Measurements from ENCODE around the gene BMS1. TPM values are rescaled to one million over a fixed set of nuclear protein-coding genes. Genes with fewer than 3 reads are reported as not detected.
A peak's percentile ranks its signal among the peaks of the same experiment; 100 is the strongest.

The BMS1 gene
- total RNA-seq, 1 donor from 2014 or later: 16.2 TPM

GRCh38 chr10:42744134-42744701 is 38.4 kb upstream of the BMS1 start:
- Mint-ChIP-seq H3K27ac (ENCODE audit: unreplicated experiment) (no peak overlapping the region), H3K36me3 (ENCODE audit: unreplicated experiment) (no peaks in the 10 kb centered on the region), H3K4me1 (ENCODE audit: unreplicated experiment) (no peaks in the 10 kb centered on the region), H3K4me3 (ENCODE audit: unreplicated experiment) (no peak overlapping the region), H3K9me3 (ENCODE audit: unreplicated experiment) (peaks cover 20% of the 10 kb centered on the region), H3K27me3 (ENCODE audit: unreplicated experiment) (peaks cover 4% of the 10 kb centered on the region)
- DNase-seq (ENCODE audit: extremely low spot score, unreplicated experiment): no peak
- no peak for TF ChIP-seq CTCF (IDR thresholded peaks at IDR 0.05)

GRCh38 chr10:42753126-42753506 is 29.5 kb upstream of the BMS1 start:
- Mint-ChIP-seq H3K36me3 (ENCODE audit: unreplicated experiment) (no peaks in the 10 kb centered on the region), H3K4me3 (ENCODE audit: unreplicated experiment) (peak overlapping the region; percentile 79), H3K9me3 (ENCODE audit: unreplicated experiment) (no peaks in the 10 kb centered on the region), H3K27me3 (ENCODE audit: unreplicated experiment) (peaks cover 42% of the 10 kb centered on the region), H3K4me1 (ENCODE audit: unreplicated experiment) (peaks cover 9% of the 10 kb centered on the region), H3K27ac (ENCODE audit: unreplicated experiment) (no peak overlapping the region)
- peak; percentile 90 for DNase-seq (ENCODE audit: extremely low spot score, unreplicated experiment)
- TF ChIP-seq CTCF (IDR thresholded peaks at IDR 0.05): peak; percentile 82

GRCh38 chr10:42753507-42754154 is 29.0 kb upstream of the BMS1 start:
- no peak overlapping the region for H3K27ac Mint-ChIP-seq (ENCODE audit: unreplicated experiment)
- peaks cover 42% of the 10 kb centered on the region for H3K27me3 Mint-ChIP-seq (ENCODE audit: unreplicated experiment)
- no peak for DNase-seq (ENCODE audit: extremely low spot score, unreplicated experiment)
- H3K4me3 Mint-ChIP-seq (ENCODE audit: unreplicated experiment): peak overlapping the region; percentile 79
- no peaks in the 10 kb centered on the region for H3K36me3 Mint-ChIP-seq (ENCODE audit: unreplicated experiment)
- TF ChIP-seq CTCF (IDR thresholded peaks at IDR 0.05): no peak
- H3K9me3 Mint-ChIP-seq (ENCODE audit: unreplicated experiment): no peaks in the 10 kb centered on the region
- H3K4me1 Mint-ChIP-seq (ENCODE audit: unreplicated experiment): peaks cover 9% of the 10 kb centered on the region

GRCh38 chr10:42754155-42755027 is 28.2 kb upstream of the BMS1 start:
- peak overlapping the region; percentile 79 for H3K4me3 Mint-ChIP-seq (ENCODE audit: unreplicated experiment)
- H3K27ac Mint-ChIP-seq (ENCODE audit: unreplicated experiment): no peak overlapping the region
- DNase-seq (ENCODE audit: extremely low spot score, unreplicated experiment): no peak
- peaks cover 9% of the 10 kb centered on the region for H3K4me1 Mint-ChIP-seq (ENCODE audit: unreplicated experiment)
- H3K9me3 Mint-ChIP-seq (ENCODE audit: unreplicated experiment): no peaks in the 10 kb centered on the region
- H3K36me3 Mint-ChIP-seq (ENCODE audit: unreplicated experiment): no peaks in the 10 kb centered on the region
- no peak for TF ChIP-seq CTCF (IDR thresholded peaks at IDR 0.05)
- H3K27me3 Mint-ChIP-seq (ENCODE audit: unreplicated experiment): peaks cover 41% of the 10 kb centered on the region

GRCh38 chr10:42755028-42755451 is 27.6 kb upstream of the BMS1 start:
- H3K27ac Mint-ChIP-seq (ENCODE audit: unreplicated experiment): no peak overlapping the region
- TF ChIP-seq CTCF (IDR thresholded peaks at IDR 0.05): no peak
- DNase-seq (ENCODE audit: extremely low spot score, unreplicated experiment): no peak
- H3K27me3 Mint-ChIP-seq (ENCODE audit: unreplicated experiment): peaks cover 41% of the 10 kb centered on the region
- H3K36me3 Mint-ChIP-seq (ENCODE audit: unreplicated experiment): no peaks in the 10 kb centered on the region
- H3K4me1 Mint-ChIP-seq (ENCODE audit: unreplicated experiment): peaks cover 9% of the 10 kb centered on the region
- H3K4me3 Mint-ChIP-seq (ENCODE audit: unreplicated experiment): peak overlapping the region; percentile 44
- no peaks in the 10 kb centered on the region for H3K9me3 Mint-ChIP-seq (ENCODE audit: unreplicated experiment)
